Measurements from ENCODE around the gene LMF1.

DNA sequence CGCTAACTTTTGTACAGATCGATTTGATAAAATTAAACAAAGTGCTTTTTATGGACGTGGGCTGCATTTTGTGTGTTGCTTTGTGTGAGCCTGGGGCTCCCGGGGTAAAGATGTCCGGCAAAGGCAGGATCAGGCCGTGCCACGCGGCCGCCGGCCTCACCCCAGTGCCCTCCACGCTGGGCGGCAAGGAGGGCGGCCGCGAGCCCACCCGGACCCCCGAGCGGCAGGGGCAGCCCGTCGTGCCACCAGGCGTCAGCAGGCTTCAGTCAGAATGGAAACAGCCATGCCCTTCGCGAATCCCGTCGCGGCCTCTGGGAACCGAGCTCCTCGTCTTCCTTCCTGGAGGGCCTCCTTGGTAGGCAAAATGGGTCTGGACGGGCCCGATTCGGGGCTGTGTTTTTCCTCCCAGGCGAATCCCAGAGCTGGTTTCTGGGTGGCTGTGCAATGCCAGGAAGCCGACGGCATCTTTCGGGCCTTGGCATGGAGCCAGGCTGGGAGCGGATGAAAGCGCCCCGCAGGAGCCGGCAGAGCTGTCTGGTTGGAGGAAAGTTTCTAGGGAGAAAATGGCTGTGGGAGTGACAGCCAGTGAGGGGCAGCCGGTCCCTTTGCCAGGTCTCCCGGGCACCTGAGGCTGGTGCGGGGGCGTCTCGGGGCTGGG lies 16.3 kb upstream of the LMF1 start:
- TF ChIP-seq, protein P1, sequence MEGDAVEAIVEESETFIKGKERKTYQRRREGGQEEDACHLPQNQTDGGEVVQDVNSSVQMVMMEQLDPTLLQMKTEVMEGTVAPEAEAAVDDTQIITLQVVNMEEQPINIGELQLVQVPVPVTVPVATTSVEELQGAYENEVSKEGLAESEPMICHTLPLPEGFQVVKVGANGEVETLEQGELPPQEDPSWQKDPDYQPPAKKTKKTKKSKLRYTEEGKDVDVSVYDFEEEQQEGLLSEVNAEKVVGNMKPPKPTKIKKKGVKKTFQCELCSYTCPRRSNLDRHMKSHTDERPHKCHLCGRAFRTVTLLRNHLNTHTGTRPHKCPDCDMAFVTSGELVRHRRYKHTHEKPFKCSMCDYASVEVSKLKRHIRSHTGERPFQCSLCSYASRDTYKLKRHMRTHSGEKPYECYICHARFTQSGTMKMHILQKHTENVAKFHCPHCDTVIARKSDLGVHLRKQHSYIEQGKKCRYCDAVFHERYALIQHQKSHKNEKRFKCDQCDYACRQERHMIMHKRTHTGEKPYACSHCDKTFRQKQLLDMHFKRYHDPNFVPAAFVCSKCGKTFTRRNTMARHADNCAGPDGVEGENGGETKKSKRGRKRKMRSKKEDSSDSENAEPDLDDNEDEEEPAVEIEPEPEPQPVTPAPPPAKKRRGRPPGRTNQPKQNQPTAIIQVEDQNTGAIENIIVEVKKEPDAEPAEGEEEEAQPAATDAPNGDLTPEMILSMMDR (conservative IDR thresholded peaks at IDR 0.05; ENCODE audit: low read depth, low read length) = no peak
- TF ChIP-seq POLR2A (IDR thresholded peaks at IDR 0.05; ENCODE audit: low read depth, low read length) (no peak), BHLHE40 (IDR thresholded peaks at IDR 0.05; ENCODE audit: low read depth, low read length) (no peak), ELK1 (IDR thresholded peaks at IDR 0.05; ENCODE audit: borderline replicate concordance, low read depth, low read length) (no peak), RFX5 (IDR thresholded peaks at IDR 0.05; ENCODE audit: low read depth, low read length) (no peak), MAFK (IDR thresholded peaks at IDR 0.05; ENCODE audit: low read depth, low read length) (no peak), MAZ (IDR thresholded peaks at IDR 0.05; ENCODE audit: borderline replicate concordance, low read depth, low read length) (no peak), CHD1 (IDR thresholded peaks at IDR 0.05; ENCODE audit: low read depth, low read length) (no peak), RAD21 (IDR thresholded peaks at IDR 0.05; ENCODE audit: low read length) (no peak)
- TF ChIP-seq, protein P2, sequence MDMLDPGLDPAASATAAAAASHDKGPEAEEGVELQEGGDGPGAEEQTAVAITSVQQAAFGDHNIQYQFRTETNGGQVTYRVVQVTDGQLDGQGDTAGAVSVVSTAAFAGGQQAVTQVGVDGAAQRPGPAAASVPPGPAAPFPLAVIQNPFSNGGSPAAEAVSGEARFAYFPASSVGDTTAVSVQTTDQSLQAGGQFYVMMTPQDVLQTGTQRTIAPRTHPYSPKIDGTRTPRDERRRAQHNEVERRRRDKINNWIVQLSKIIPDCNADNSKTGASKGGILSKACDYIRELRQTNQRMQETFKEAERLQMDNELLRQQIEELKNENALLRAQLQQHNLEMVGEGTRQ (IDR thresholded peaks at IDR 0.05; ENCODE audit: low read depth, low read length) = no peak
